HG03095 (cell line): ENCODE results near the gene TTC34.

Experiments
- ATAC-seq: cut with Tn5 transposase; IDR thresholded peaks from one replicate; pipeline ENCODE4 v1.9.1; 2021; ENCODE audit warnings: moderate library complexity; ENCODE audit not compliant: unreplicated experiment

The TTC34 gene

GRCh38 chr1:2812939-2813653 lies 11.6 kb upstream of the TTC34 start:
- ATAC-seq = no peak

- no peak for ATAC-seq
These were observed 10.6 kb upstream of the TTC34 start for GRCh38 chr1:2812136-2812535.

GRCh38 chr1:2811533-2811918 lies 10.0 kb upstream of the TTC34 start:
- ATAC-seq = no peak

GRCh38 chr1:2810899-2811532 lies 9.5 kb upstream of the TTC34 start:
- no peak for ATAC-seq

GRCh38 chr1:2810281-2810680 lies 8.8 kb upstream of the TTC34 start:
- ATAC-seq = no peak

- ATAC-seq = no peak
These were observed 8.2 kb upstream of the TTC34 start for GRCh38 chr1:2809656-2810055.

GRCh38 chr1:2808831-2809605 lies 7.5 kb upstream of the TTC34 start:
- ATAC-seq = no peak

GRCh38 chr1:2808386-2808705 lies 6.9 kb upstream of the TTC34 start:
- ATAC-seq = no peak

- ATAC-seq = no peak
These were observed 6.3 kb upstream of the TTC34 start for GRCh38 chr1:2807678-2808385.

- no peak for ATAC-seq
These were observed 5.5 kb upstream of the TTC34 start for GRCh38 chr1:2807036-2807435.

GRCh38 chr1:2806591-2806990 lies 5.1 kb upstream of the TTC34 start:
- no peak for ATAC-seq

- no peak for ATAC-seq
These were observed 4.4 kb upstream of the TTC34 start for GRCh38 chr1:2805801-2806430.

GRCh38 chr1:2804628-2805351 lies 3.3 kb upstream of the TTC34 start:
- ATAC-seq = no peak

- ATAC-seq = no peak
These were observed 2.6 kb upstream of the TTC34 start for GRCh38 chr1:2803931-2804627.

GRCh38 chr1:2803086-2803930 lies 1.8 kb upstream of the TTC34 start:
- no peak for ATAC-seq

GRCh38 chr1:2802421-2802961 lies 998 bp upstream of the TTC34 start:
- ATAC-seq = no peak

GRCh38 chr1:2801046-2801445 lies 447 bp downstream of the TTC34 start:
- ATAC-seq = no peak

- ATAC-seq = no peak
These were observed 838 bp downstream of the TTC34 start for GRCh38 chr1:2800664-2801045.
